SW480 (cell line): ENCODE measurements around the gene APC2.
"Not testable (repeated sequence)": the region's sequence is repeated elsewhere in the genome, so short reads cannot be mapped to it uniquely, and the experiment has no call there.

Experiments
- DNase-seq: peaks from one replicate; pipeline ENCODE4 v3.0.0-alpha.2; 2016; ENCODE audit warnings: low spot score

Gene APC2

GRCh38 chr19:1416014-1416841 lies 33.7 kb upstream of the APC2 start:
- no peak for DNase-seq

GRCh38 chr19:1417145-1417544 lies 32.8 kb upstream of the APC2 start:
- DNase-seq, result no peak

- no peak for DNase-seq
Measured at GRCh38 chr19:1417681-1418495, 32.0 kb upstream of the APC2 start.

GRCh38 chr19:1418496-1418775 lies 31.5 kb upstream of the APC2 start:
- no peak for DNase-seq

- DNase-seq, result no peak
Measured at GRCh38 chr19:1418951-1419738, 30.8 kb upstream of the APC2 start.

GRCh38 chr19:1420085-1420484 lies 29.8 kb upstream of the APC2 start:
- DNase-seq, result not testable (repeated sequence)

- DNase-seq, result no peak
Measured at GRCh38 chr19:1420590-1420989, 29.3 kb upstream of the APC2 start.

GRCh38 chr19:1421218-1421957 lies 28.5 kb upstream of the APC2 start:
- DNase-seq, result no peak

GRCh38 chr19:1421958-1422305 lies 28.0 kb upstream of the APC2 start:
- DNase-seq, result no peak

- no peak for DNase-seq
Measured at GRCh38 chr19:1422360-1422759, 27.6 kb upstream of the APC2 start.

- DNase-seq, result no peak
Measured at GRCh38 chr19:1422943-1423342, 27.0 kb upstream of the APC2 start.

GRCh38 chr19:1423436-1424191 lies 26.3 kb upstream of the APC2 start:
- DNase-seq, result no peak

GRCh38 chr19:1424192-1424955 lies 25.5 kb upstream of the APC2 start:
- no peak for DNase-seq

- DNase-seq, result no peak
Measured at GRCh38 chr19:1425102-1425837, 24.7 kb upstream of the APC2 start.

- no peak for DNase-seq
Measured at GRCh38 chr19:1425902-1426301, 24.0 kb upstream of the APC2 start.

- no peak for DNase-seq
Measured at GRCh38 chr19:1426736-1427135, 23.2 kb upstream of the APC2 start.

GRCh38 chr19:1427221-1427920 lies 22.6 kb upstream of the APC2 start:
- no peak for DNase-seq

GRCh38 chr19:1428738-1429391 lies 21.1 kb upstream of the APC2 start:
- DNase-seq, result no peak

- no peak for DNase-seq
Measured at GRCh38 chr19:1429750-1430149, 20.2 kb upstream of the APC2 start.
